Measurements from ENCODE around the gene ADISSP. TPM values are rescaled to one million over a fixed set of nuclear protein-coding genes. Genes with fewer than 3 reads are reported as not detected.

Gene ADISSP
- total and polyA plus RNA-seq, 9 of the 15 experiments (the other 6 are each of a cell fraction or from before 2014, with no cell fraction given) = 1.4 to 70.6 (median 23.4) TPM

- Histone ChIP-seq H3K4me2 (ENCODE audit: insufficient read depth, low read length) (no peak overlapping the region), H2AFZ (ENCODE audit: low read depth, low read length) (no peak overlapping the region), H3K79me2 (ENCODE audit: control insufficient read depth, insufficient read depth, low read length) (no peaks in the 10 kb centered on the region), H3K4me3 (no peak overlapping the region), H3K36me3 (ENCODE audit: control insufficient read depth, insufficient read depth, low read length) (peaks cover 32% of the 10 kb centered on the region; the same call in 2 of the 3 replicates), H3K4me1 (replicated peaks in 1 of 2; ENCODE audit: control insufficient read depth in 2 of 2, insufficient read depth in 2 of 2, low read length in 2 of 2) (peaks cover 0 to 25% of the 10 kb centered on the region in 2 experiments; a peak in 2 of 5 replicates), H3K9ac (ENCODE audit: insufficient read depth in 1 of 2, low read depth in 2 of 2, low read length in 2 of 2) (no peak overlapping the region), H3K9me3 (replicated peaks; ENCODE audit: control insufficient read depth, insufficient read depth, low read depth, low read length) (no peaks in the 10 kb centered on the region), H3K9me1 (ENCODE audit: control insufficient read depth, insufficient read depth, low read length) (peaks cover 2% of the 10 kb centered on the region), H3K27me3 (ENCODE audit: control insufficient read depth in 2 of 2, insufficient read depth in 2 of 2, low read length in 2 of 2) (no peaks in the 10 kb centered on the region), H4K20me1 (replicated peaks; ENCODE audit: control insufficient read depth, insufficient read depth, low read length) (no peaks in the 10 kb centered on the region), H3K27ac (ENCODE audit: extremely low read depth, low read depth, low read length) (no peak overlapping the region)
- 93% methylated on average over 21 of the region's 95 CpGs for WGBS (ENCODE audit: insufficient coverage, low coverage, missing lambda C conversion rate)
- POLR2A ChIA-PET = no interaction called here
- FAIRE-seq = no peak
- no TSS peak for BruUV-seq (replicated peaks)
- CTCF ChIA-PET (ENCODE audit: low intra/inter-chr PET ratio) = no interaction called here
- intact Hi-C loops (cut with micrococcal nuclease) (no loop called here), in situ Hi-C loops (cut with MboI) (no loop called here)
- no peak for DNase-seq (ENCODE audit: extremely low read depth in 1 of 4, low spot score in 3 of 4)
- ATAC-seq = no peak
- peak; percentile 84 for TF ChIP-seq ZBTB33 (CRISPR knock-in tag; IDR thresholded peaks at IDR 0.05)
- TF ChIP-seq BCOR (IDR thresholded peaks at IDR 0.05) = no peak
These were observed 15.7 kb downstream of the ADISSP start for GRCh38 chr20:3751675-3752385.

DNA sequence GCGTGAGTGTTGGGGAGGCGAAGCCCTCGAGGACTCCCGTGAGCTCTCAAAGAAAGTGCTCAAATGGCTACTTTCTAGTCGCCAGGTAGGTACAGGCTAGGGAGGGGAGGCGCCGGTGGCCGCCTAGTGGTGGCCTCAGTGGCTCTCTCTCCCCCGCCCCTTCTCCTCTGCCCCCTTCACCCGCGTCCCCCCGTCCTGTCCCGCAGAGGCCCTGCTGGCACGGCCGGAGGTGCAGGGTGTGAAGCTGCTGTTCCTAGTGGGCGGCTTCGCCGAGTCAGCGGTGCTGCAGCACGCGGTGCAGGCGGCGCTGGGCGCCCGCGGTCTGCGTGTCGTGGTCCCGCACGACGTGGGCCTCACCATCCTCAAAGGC, 16.3 kb downstream of the ADISSP start:
- no peaks in the 10 kb centered on the region for H3K9me3 ChIP-seq (replicated peaks; ENCODE audit: control insufficient read depth, insufficient read depth, low read depth, low read length)
- H2AFZ ChIP-seq (ENCODE audit: low read depth, low read length) = no peak overlapping the region
- H3K27me3 ChIP-seq (ENCODE audit: control insufficient read depth in 2 of 2, insufficient read depth in 2 of 2, low read length in 2 of 2) = no peaks in the 10 kb centered on the region
- H3K4me2 ChIP-seq (ENCODE audit: insufficient read depth, low read length) = no peak overlapping the region
- POLR2A ChIA-PET = no interaction called here
- WGBS (ENCODE audit: insufficient coverage, low coverage, missing lambda C conversion rate) = 100% methylated on average over 10 of the region's 31 CpGs
- no peak overlapping the region for H3K9ac ChIP-seq (ENCODE audit: insufficient read depth in 1 of 2, low read depth in 2 of 2, low read length in 2 of 2)
- H3K4me1 ChIP-seq (replicated peaks in 1 of 2; ENCODE audit: control insufficient read depth in 2 of 2, insufficient read depth in 2 of 2, low read length in 2 of 2) = peaks cover 0 to 25% of the 10 kb centered on the region in 2 experiments; a peak in 2 of 5 replicates
- TF ChIP-seq POLR2B (IDR thresholded peaks at IDR 0.05; ENCODE audit: low read depth, partially characterized antibody) = no peak
- TF ChIP-seq, protein P1, sequence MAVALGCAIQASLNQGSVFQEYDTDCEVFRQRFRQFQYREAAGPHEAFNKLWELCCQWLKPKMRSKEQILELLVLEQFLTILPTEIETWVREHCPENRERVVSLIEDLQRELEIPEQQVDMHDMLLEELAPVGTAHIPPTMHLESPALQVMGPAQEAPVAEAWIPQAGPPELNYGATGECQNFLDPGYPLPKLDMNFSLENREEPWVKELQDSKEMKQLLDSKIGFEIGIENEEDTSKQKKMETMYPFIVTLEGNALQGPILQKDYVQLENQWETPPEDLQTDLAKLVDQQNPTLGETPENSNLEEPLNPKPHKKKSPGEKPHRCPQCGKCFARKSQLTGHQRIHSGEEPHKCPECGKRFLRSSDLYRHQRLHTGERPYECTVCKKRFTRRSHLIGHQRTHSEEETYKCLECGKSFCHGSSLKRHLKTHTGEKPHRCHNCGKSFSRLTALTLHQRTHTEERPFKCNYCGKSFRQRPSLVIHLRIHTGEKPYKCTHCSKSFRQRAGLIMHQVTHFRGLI (CRISPR knock-in tag; IDR thresholded peaks at IDR 0.05) = no peak
- FAIRE-seq = no peak
- no peak overlapping the region for H3K4me3 ChIP-seq
- CTCF ChIA-PET (ENCODE audit: low intra/inter-chr PET ratio) = no interaction called here
- peaks cover 2% of the 10 kb centered on the region for H3K9me1 ChIP-seq (ENCODE audit: control insufficient read depth, insufficient read depth, low read length)
- BruUV-seq (replicated peaks) = no TSS peak
- DNase-seq (ENCODE audit: extremely low read depth in 1 of 4, low spot score in 3 of 4) = no peak
- H3K36me3 ChIP-seq (ENCODE audit: control insufficient read depth, insufficient read depth, low read length) = peaks cover 28% of the 10 kb centered on the region; the same call in 2 of the 3 replicates
- intact Hi-C loops (cut with micrococcal nuclease) = no loop called here
- no peak for ATAC-seq
- in situ Hi-C loops (cut with MboI) = no loop called here
- no peaks in the 10 kb centered on the region for H3K79me2 ChIP-seq (ENCODE audit: control insufficient read depth, insufficient read depth, low read length)
- no peak overlapping the region for H3K27ac ChIP-seq (ENCODE audit: extremely low read depth, low read depth, low read length)
- no peaks in the 10 kb centered on the region for H4K20me1 ChIP-seq (replicated peaks; ENCODE audit: control insufficient read depth, insufficient read depth, low read length)

Measured in K562 (cell line).